ENCODE data around the gene PRSS35.
"Not testable (repeated sequence)": the region's sequence is repeated elsewhere in the genome, so short reads cannot be mapped to it uniquely, and the experiment has no call there.

The PRSS35 gene

GRCh38 chr6:83511901-83512681 lies at the start of gene PRSS35:
PRSS35 (plus strand) TSS chr6:83512534; CDS start chr6:83523442, 10,908 bp downstream.
- DNase-seq (ENCODE audit: low read depth in 2 of 2), result no peak

DNA sequence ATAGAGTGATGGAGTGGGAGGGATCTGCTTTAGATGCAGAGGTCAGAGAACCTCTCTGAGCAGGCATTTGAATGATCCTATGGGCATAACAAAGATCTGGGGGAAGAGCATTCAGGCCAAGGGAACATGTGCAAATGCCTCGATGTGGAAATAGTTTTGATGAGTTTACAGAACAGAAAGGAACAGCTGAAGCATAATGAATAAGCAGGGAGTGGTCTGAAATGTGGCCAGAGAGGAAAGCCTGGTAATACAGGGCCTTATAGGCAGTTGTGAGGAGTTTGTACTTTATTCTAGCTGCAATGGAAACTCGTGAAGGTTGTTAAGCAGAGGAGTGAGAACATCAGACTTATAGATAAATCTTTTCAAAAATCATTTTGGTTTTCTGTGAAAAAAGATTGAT lies 48.4 kb upstream of the PRSS35 start:
- no peak for DNase-seq (ENCODE audit: low read depth in 2 of 2)

DNA sequence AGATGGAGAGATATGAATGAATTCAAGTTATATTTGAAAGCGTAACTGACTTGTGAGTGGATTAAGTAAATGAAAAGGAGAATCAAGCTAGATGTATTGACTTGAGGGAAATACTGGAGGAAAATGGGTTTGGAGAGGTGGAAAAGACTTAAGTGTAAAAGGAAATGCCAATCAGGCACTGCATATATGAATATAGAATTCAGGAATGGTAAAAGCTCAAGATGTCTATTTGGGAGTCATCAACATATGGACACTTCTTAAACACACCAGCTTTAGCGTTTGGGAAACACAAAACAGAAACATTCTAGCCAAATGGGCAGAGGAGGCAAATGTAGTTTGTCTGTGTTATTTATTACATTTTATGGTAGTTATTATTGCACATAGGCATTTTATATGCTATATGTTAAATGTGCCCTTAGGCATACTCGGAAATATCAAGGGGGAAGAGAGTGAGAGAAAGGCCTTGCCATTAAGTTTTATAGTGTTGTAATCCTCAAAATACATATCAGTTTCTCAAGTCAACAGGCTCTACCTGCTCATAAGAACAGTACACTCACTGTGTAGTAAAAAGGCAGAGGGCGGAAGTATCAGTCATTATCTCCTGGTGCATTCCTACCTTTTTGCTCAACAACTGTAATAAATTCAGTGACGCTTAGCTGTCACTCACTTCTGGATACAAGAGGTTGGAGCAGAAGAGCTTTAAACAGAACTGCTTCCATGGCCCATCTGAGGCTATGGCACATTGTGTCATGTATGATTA lies 47.8 kb upstream of the PRSS35 start:
- DNase-seq (ENCODE audit: low read depth in 2 of 2), result no peak

- no peak for DNase-seq (ENCODE audit: low read depth in 2 of 2)
Observed at GRCh38 chr6:83466328-83466727, 46.0 kb upstream of the PRSS35 start.

DNA sequence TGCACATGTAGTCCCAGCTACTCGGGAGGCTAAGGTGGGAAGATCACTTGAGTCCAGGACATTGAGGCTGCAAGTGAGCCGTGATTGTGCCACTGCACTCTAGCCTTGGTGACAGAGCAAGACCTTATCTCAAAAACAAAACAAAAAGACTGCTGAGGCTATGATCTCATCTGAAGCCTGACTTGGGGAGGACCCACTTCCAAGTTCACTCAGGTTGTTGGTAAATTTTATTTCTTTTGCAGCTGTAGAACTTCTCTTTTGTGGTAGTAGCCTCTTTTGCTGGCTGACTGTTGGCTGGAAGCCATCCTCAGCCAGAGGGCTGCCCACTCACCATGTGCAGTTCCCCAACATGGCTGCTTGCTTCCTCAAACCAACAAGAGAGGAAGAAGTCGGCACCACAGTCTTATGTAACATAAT lies 44.7 kb upstream of the PRSS35 start:
- no peak for DNase-seq (ENCODE audit: low read depth in 2 of 2)

DNA sequence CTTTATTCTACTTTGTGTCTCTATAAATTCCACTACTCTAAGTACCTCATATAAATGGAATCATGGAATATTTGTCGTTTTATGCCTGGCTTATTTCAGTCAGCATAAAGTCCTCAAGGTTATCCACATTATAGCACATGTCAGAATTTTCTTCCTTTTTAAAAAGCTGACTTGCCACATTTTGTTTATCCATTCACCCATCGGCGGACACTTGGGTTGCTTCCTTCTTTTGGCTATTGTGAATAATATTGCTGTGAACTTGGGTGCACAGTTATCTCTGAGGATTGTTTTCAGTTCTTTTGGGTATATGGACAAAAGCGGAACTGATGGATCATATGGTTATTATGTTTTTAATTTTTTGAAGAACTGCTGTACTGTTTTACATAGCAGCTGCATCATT lies 42.3 kb upstream of the PRSS35 start:
- no peak for DNase-seq (ENCODE audit: low read depth in 2 of 2)

DNA sequence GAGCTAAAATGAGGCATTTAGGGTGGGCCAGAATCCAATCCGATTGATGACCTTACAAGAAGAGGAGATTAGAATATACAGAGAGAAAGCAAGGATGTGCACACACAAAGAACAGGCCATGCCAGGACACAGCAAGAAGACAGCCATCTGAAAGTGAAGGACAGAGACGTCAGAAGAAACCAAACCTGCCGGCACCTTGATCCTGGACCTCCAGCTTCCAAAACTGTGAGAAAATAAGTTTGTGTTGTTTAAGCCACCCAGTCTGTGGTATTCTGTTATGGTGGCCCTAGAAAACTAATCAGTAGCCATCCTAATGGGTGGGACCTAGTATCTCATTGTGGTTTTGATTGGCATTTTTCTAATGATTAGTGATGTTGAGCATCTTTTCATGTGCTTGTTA lies 41.7 kb upstream of the PRSS35 start:
- no peak for DNase-seq (ENCODE audit: low read depth in 2 of 2)

GRCh38 chr6:83472767-83473166 lies 39.6 kb upstream of the PRSS35 start:
- no peak for DNase-seq (ENCODE audit: low read depth in 2 of 2)

DNA sequence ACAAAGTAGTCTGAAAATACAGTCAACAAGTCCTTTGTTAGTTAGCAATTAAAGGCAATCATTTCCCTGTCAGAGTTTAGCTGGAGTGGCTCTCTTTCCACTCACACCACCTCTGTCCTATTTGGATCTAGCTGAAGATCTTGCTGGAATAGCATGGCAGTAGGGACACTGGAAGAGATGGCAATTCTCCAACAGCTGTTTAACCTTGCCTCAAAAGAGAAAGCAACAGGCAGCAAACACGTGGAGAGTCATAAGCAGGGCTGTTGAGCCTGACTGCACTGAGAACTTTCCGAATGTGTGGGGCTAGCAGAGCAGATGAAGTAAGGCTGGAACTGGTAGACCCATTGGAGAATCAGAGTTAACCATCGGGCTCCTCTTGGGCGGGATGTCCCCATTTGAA lies 38.0 kb upstream of the PRSS35 start:
- DNase-seq (ENCODE audit: low read depth in 2 of 2), result no peak

- no peak for DNase-seq (ENCODE audit: low read depth in 2 of 2)
Observed at GRCh38 chr6:83476971-83477370, 35.4 kb upstream of the PRSS35 start.

- no peak for DNase-seq (ENCODE audit: low read depth in 2 of 2)
Observed at GRCh38 chr6:83479389-83479788, 32.9 kb upstream of the PRSS35 start.

DNA sequence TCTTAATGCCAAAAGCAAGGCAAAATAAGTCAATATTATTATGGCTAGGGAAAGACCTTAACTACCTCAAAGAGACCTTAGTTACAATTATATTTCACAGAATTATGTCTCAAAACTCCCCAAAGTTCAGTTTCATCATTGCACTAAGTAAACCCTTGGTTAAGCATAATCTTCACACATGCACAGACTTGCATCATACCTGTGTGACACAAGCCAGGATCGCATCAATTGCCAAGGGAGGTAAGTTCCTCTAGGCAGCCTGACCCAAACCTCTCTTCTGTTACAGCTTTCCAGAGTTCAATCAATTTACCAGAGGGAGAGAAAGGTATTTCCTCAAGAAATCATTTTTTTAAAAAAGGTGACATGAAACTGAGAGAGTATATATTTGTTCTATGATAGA lies 31.9 kb upstream of the PRSS35 start:
- DNase-seq (ENCODE audit: low read depth in 2 of 2), result no peak

- not testable (repeated sequence) for DNase-seq (ENCODE audit: low read depth in 2 of 2)
Observed at GRCh38 chr6:83481938-83482337, 30.4 kb upstream of the PRSS35 start.

- DNase-seq (ENCODE audit: low read depth in 2 of 2), result no peak
Observed at GRCh38 chr6:83488448-83488847, 23.9 kb upstream of the PRSS35 start.

GRCh38 chr6:83488861-83489260 lies 23.5 kb upstream of the PRSS35 start:
- DNase-seq (ENCODE audit: low read depth in 2 of 2), result no peak

DNA sequence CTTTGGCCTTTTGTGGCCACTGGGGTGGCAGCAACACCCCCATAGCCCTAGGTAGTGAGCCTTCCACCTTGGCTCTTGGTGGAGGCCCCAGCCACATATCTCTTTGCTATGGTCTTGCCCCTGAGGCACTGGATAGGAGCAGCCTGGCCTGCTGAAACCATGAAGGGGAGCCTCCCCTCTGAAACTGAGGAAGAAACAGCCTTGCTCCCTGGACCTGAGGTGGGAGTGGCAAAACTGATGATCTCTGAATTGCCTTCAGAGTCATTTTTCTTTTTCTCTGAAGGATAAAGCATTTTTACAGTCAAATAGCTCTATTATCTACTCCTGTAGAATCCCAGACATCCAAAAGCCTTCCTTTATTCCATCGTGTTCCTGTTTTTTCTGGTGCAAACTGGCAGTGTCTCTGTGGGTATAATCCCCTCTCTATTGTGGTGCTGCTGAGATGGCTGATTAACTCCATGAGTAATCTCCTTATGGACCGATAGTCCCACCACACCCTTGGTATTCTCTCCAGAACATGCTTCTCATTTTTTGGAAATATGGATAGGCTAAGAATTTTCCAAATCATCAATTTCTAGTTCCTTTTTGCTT lies 22.0 kb upstream of the PRSS35 start:
- no peak for DNase-seq (ENCODE audit: low read depth in 2 of 2)

GRCh38 chr6:83505356-83505755 lies 7.0 kb upstream of the PRSS35 start:
- DNase-seq (ENCODE audit: low read depth in 2 of 2), result no peak

DNA sequence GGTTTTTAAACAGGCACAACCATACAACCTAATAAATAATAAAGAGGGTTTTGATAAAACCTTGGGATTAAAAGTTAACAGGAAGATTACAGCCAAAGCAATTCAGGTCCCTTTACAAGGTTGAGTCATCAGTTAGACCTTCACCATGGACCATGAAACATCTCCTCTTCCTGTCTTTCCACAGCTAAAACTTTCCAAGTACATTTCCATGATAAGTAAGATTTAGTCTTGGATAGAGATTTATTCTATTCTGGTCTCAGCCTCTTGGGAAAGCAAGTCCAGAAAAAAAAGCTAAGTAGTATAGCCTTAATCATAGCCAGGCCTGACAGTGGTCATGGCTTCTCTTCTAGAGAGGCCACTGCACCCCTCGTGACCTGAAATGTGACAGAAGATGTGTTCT lies 2.9 kb upstream of the PRSS35 start:
- DNase-seq (ENCODE audit: low read depth in 2 of 2), result no peak

- no peak for DNase-seq (ENCODE audit: low read depth in 2 of 2)
Observed at GRCh38 chr6:83510791-83511190, 1.5 kb upstream of the PRSS35 start.

- no peak for DNase-seq (ENCODE audit: low read depth in 2 of 2)
Observed at GRCh38 chr6:83511266-83511665, 1.1 kb upstream of the PRSS35 start.

DNA sequence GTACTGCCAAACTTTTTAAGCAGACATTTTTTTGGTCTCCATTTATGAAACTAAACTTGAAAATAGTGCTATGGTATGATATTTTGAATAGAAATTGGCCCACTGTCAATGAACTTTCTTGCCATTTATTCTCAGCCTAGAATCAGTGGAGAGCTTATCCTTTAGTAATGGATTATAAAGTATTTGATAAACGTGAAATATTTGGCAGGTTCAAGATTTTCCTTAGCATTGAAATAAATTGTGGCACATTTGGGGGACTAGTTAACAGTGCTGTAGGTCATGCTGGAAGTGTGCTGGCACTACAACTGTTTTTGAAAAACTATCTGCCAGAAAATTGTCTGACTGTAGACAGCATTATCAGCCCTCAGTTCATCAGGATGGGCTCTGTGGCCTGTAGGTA lies 2.1 kb downstream of the PRSS35 start:
- DNase-seq (ENCODE audit: low read depth in 2 of 2), result no peak

- no peak for DNase-seq (ENCODE audit: low read depth in 2 of 2)
Observed at GRCh38 chr6:83514866-83515466, 2.6 kb downstream of the PRSS35 start.
